ENCODE measurements around the gene TBL1XR1. TPM values are rescaled to one million over a fixed set of nuclear protein-coding genes. Genes with fewer than 3 reads are reported as not detected.

TBL1XR1 gene
- total RNA-seq, 1 donor from 2014 or later = 243 TPM

GRCh38 chr3:177149106-177149505 lies 48.2 kb downstream of the TBL1XR1 start:
- Mint-ChIP-seq H3K9me3 (no peaks in the 10 kb centered on the region), H3K27me3 (ENCODE audit: low read depth) (no peaks in the 10 kb centered on the region), H3K27ac (no peak overlapping the region), H3K36me3 (peaks cover 2% of the 10 kb centered on the region), H3K4me3 (no peak overlapping the region), H3K4me1 (peaks cover 54% of the 10 kb centered on the region)
- no peak for DNase-seq (ENCODE audit: low spot score in 2 of 2, unreplicated experiment in 2 of 2)
- no peak for TF ChIP-seq CTCF (IDR thresholded peaks at IDR 0.05; ENCODE audit: unreplicated experiment)

- H3K9me3 Mint-ChIP-seq = no peaks in the 10 kb centered on the region
- no peaks in the 10 kb centered on the region for H3K36me3 Mint-ChIP-seq
- H3K4me3 Mint-ChIP-seq = no peak overlapping the region
- DNase-seq (ENCODE audit: low spot score in 2 of 2, unreplicated experiment in 2 of 2) = no peak
- H3K4me1 Mint-ChIP-seq = peaks cover 59% of the 10 kb centered on the region
- peak overlapping the region; percentile 49 for H3K27ac Mint-ChIP-seq
- TF ChIP-seq CTCF (IDR thresholded peaks at IDR 0.05; ENCODE audit: unreplicated experiment) = no peak
- no peaks in the 10 kb centered on the region for H3K27me3 Mint-ChIP-seq (ENCODE audit: low read depth)
These were observed 49.5 kb downstream of the TBL1XR1 start for GRCh38 chr3:177147790-177148189.

GRCh38 chr3:177146646-177147045 lies 50.6 kb downstream of the TBL1XR1 start:
- Mint-ChIP-seq H3K4me1 (peaks cover 63% of the 10 kb centered on the region), H3K4me3 (no peak overlapping the region), H3K36me3 (no peaks in the 10 kb centered on the region), H3K9me3 (no peaks in the 10 kb centered on the region), H3K27ac (peak overlapping the region; percentile 43), H3K27me3 (ENCODE audit: low read depth) (no peaks in the 10 kb centered on the region)
- DNase-seq (ENCODE audit: low spot score in 2 of 2, unreplicated experiment in 2 of 2) = no peak
- no peak for TF ChIP-seq CTCF (IDR thresholded peaks at IDR 0.05; ENCODE audit: unreplicated experiment)

GRCh38 chr3:177145954-177146353 lies 51.3 kb downstream of the TBL1XR1 start:
- no peaks in the 10 kb centered on the region for H3K27me3 Mint-ChIP-seq (ENCODE audit: low read depth)
- H3K9me3 Mint-ChIP-seq = no peaks in the 10 kb centered on the region
- no peak for DNase-seq (ENCODE audit: low spot score in 2 of 2, unreplicated experiment in 2 of 2)
- H3K27ac Mint-ChIP-seq = peak overlapping the region; percentile 89
- no peaks in the 10 kb centered on the region for H3K36me3 Mint-ChIP-seq
- H3K4me3 Mint-ChIP-seq = no peak overlapping the region
- TF ChIP-seq CTCF (IDR thresholded peaks at IDR 0.05; ENCODE audit: unreplicated experiment) = no peak
- peaks cover 57% of the 10 kb centered on the region for H3K4me1 Mint-ChIP-seq

GRCh38 chr3:177145381-177145780 lies 51.9 kb downstream of the TBL1XR1 start:
- Mint-ChIP-seq H3K36me3 (peaks cover 1% of the 10 kb centered on the region), H3K9me3 (no peaks in the 10 kb centered on the region), H3K27ac (peak overlapping the region; percentile 89), H3K4me3 (no peak overlapping the region), H3K27me3 (ENCODE audit: low read depth) (no peaks in the 10 kb centered on the region), H3K4me1 (peaks cover 51% of the 10 kb centered on the region)
- TF ChIP-seq CTCF (IDR thresholded peaks at IDR 0.05; ENCODE audit: unreplicated experiment) = no peak
- no peak for DNase-seq (ENCODE audit: low spot score in 2 of 2, unreplicated experiment in 2 of 2)

GRCh38 chr3:177144922-177145321 lies 52.4 kb downstream of the TBL1XR1 start:
- H3K27me3 Mint-ChIP-seq (ENCODE audit: low read depth) = no peaks in the 10 kb centered on the region
- peak overlapping the region; percentile 89 for H3K27ac Mint-ChIP-seq
- TF ChIP-seq CTCF (IDR thresholded peaks at IDR 0.05; ENCODE audit: unreplicated experiment) = no peak
- peaks cover 47% of the 10 kb centered on the region for H3K4me1 Mint-ChIP-seq
- peaks cover 4% of the 10 kb centered on the region for H3K36me3 Mint-ChIP-seq
- H3K9me3 Mint-ChIP-seq = no peaks in the 10 kb centered on the region
- no peak for DNase-seq (ENCODE audit: low spot score in 2 of 2, unreplicated experiment in 2 of 2)
- H3K4me3 Mint-ChIP-seq = no peak overlapping the region

All from mesothelial cell of epicardium (in vitro differentiated cells).